Skin epidermis (tissue), 12 donors: ENCODE results near the gene RBPJ.
"Not testable (repeated sequence)": the region's sequence is repeated elsewhere in the genome, so short reads cannot be mapped to it uniquely, and the experiment has no call there.

Experiments
- H3K27ac ChIP-seq, 21 experiments: fragments of 200-600 bp; sonication (generic) in 11 of 21; one replicate each; pipeline ENCODE4 v1.5.0; 2020; ENCODE audit warnings: mild to moderate bottlenecking in 3 of 21, inconsistent platforms in 2 of 21, moderate library complexity in 2 of 21
- H3K4me3 ChIP-seq, 7 experiments: fragments of 200-600 bp; sonication (generic) in 2 of 7; one replicate each; pipeline ENCODE4 v1.5.0; 2020; ENCODE audit warnings: inconsistent platforms in 2 of 7, mild to moderate bottlenecking in 2 of 7, moderate library complexity in 1 of 7

Gene RBPJ

GRCh38 chr4:26330946-26331345 lies 10.1 kb downstream of the RBPJ start:
- H3K27ac ChIP-seq, result no peak overlapping the region
- H3K4me3 ChIP-seq, result no peak overlapping the region

- Histone ChIP-seq H3K4me3 (no peak overlapping the region), H3K27ac (no peak overlapping the region)
Measured at GRCh38 chr4:26331380-26331950, 10.7 kb downstream of the RBPJ start.

GRCh38 chr4:26334366-26334765 lies 13.6 kb downstream of the RBPJ start:
- H3K27ac ChIP-seq, result no peak overlapping the region

GRCh38 chr4:26337612-26338011 lies 16.8 kb downstream of the RBPJ start:
- H3K4me3 ChIP-seq, result no peak overlapping the region
- H3K27ac ChIP-seq, result no peak overlapping the region

More at GRCh38 chr4:26334366-26334765, 13.6 kb downstream of the RBPJ start:
- H3K4me3 ChIP-seq, result no peak overlapping the region

GRCh38 chr4:26342328-26343037 lies 21.7 kb downstream of the RBPJ start:
- Histone ChIP-seq H3K27ac (peak overlapping the region in 4 of 21 experiments; percentile 21 to 43 (median 36)), H3K4me3 (no peak overlapping the region)

GRCh38 chr4:26343038-26343398 lies 22.2 kb downstream of the RBPJ start:
- Histone ChIP-seq H3K4me3 (no peak overlapping the region), H3K27ac (peak overlapping the region in 4 of 21 experiments; percentile 6 to 43 (median 30))

GRCh38 chr4:26344901-26345564 lies 24.2 kb downstream of the RBPJ start:
- peak overlapping the region in 7 of 21 experiments; percentile 9 to 70 (median 27) for H3K27ac ChIP-seq
- H3K4me3 ChIP-seq, result no peak overlapping the region

- H3K4me3 ChIP-seq, result peak overlapping the region in 1 of 7 experiments; percentile 2
- peak overlapping the region in 11 of 21 experiments; percentile 9 to 70 (median 24) for H3K27ac ChIP-seq
Measured at GRCh38 chr4:26345565-26345938, 24.7 kb downstream of the RBPJ start.

GRCh38 chr4:26346203-26346620 lies 25.4 kb downstream of the RBPJ start:
- H3K4me3 ChIP-seq, result peak overlapping the region in 1 of 7 experiments; percentile 2
- H3K27ac ChIP-seq, result peak overlapping the region in 6 of 21 experiments; percentile 9 to 70 (median 34)

GRCh38 chr4:26349496-26349895 lies 28.7 kb downstream of the RBPJ start:
- no peak overlapping the region for H3K4me3 ChIP-seq
- H3K27ac ChIP-seq, result no peak overlapping the region

- Histone ChIP-seq H3K27ac (no peak overlapping the region), H3K4me3 (no peak overlapping the region)
Measured at GRCh38 chr4:26351685-26352084, 30.9 kb downstream of the RBPJ start.

GRCh38 chr4:26354491-26354890 lies 33.7 kb downstream of the RBPJ start:
- H3K27ac ChIP-seq, result no peak overlapping the region
- no peak overlapping the region for H3K4me3 ChIP-seq

GRCh38 chr4:26355392-26356052 lies 34.7 kb downstream of the RBPJ start:
- Histone ChIP-seq H3K4me3 (no peak overlapping the region), H3K27ac (no peak overlapping the region)

GRCh38 chr4:26356081-26356501 lies 35.3 kb downstream of the RBPJ start:
- Histone ChIP-seq H3K27ac (no peak overlapping the region), H3K4me3 (no peak overlapping the region)

GRCh38 chr4:26359521-26359920 lies 38.7 kb downstream of the RBPJ start:
- not testable (repeated sequence) for H3K4me3 ChIP-seq, H3K27ac ChIP-seq

GRCh38 chr4:26360273-26360672 lies 39.5 kb downstream of the RBPJ start:
- H3K27ac ChIP-seq, result no peak overlapping the region
- H3K4me3 ChIP-seq, result no peak overlapping the region

GRCh38 chr4:26360864-26361263 lies 40.0 kb downstream of the RBPJ start:
- Histone ChIP-seq H3K27ac (peak overlapping the region in 1 of 21 experiments; percentile 38), H3K4me3 (no peak overlapping the region)

- no peak overlapping the region for H3K4me3 ChIP-seq
- H3K27ac ChIP-seq, result peak overlapping the region in 1 of 21 experiments; percentile 38
Measured at GRCh38 chr4:26361297-26361696, 40.5 kb downstream of the RBPJ start.

- Histone ChIP-seq H3K4me3 (no peak overlapping the region), H3K27ac (no peak overlapping the region)
Measured at GRCh38 chr4:26362745-26363439, 42.1 kb downstream of the RBPJ start.
